Suprapubic skin (tissue), 3 donors: ENCODE data around the gene OTOP2.

ENCODE experiments used
- POLR2A ChIP-seq, 2 donors: fragments of 450-650 bp; IDR thresholded peaks; one replicate each; pipeline ENCODE4 v1.6.1; 2017; ENCODE audit warnings: antibody characterized with exemption in 2 of 2, mild to moderate bottlenecking in 2 of 2, moderate library complexity in 2 of 2
- TF ChIP-seq, protein P1 (sequence below), 2 donors: fragments of 200-600 bp in 1 of 2; fragments of 450-650 bp in 1 of 2; sonication (generic) in 1 of 2; IDR thresholded peaks; one replicate each; pipeline ENCODE4 v1.5.1; 2016 to 2019; ENCODE audit warnings: antibody characterized with exemption in 2 of 2, mild to moderate bottlenecking in 1 of 2, moderate library complexity in 1 of 2

DNA sequence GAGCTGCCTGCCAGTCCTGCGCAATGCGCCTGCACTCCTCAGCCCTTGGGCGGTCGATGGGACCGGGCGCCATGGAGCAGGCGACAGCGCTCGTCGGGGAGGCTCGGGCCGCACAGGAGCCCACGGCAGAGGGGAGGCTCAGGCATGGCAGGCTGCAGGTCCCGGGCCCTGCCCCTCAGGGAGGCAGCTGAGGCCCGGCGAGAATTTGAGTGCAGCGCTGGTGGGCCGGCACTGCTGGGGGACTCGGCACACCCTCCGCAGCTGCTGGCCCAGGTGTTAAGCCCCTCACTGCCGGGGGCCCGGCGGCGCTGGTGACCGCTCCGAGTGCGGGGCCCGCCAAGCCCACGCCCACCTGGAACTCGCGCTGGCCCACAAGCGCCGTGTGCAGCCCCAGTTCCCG is 17.1 kb upstream of the OTOP2 start:
- no peak for TF ChIP-seq POLR2A (IDR thresholded peaks at IDR 0.05)
- TF ChIP-seq, protein P1, sequence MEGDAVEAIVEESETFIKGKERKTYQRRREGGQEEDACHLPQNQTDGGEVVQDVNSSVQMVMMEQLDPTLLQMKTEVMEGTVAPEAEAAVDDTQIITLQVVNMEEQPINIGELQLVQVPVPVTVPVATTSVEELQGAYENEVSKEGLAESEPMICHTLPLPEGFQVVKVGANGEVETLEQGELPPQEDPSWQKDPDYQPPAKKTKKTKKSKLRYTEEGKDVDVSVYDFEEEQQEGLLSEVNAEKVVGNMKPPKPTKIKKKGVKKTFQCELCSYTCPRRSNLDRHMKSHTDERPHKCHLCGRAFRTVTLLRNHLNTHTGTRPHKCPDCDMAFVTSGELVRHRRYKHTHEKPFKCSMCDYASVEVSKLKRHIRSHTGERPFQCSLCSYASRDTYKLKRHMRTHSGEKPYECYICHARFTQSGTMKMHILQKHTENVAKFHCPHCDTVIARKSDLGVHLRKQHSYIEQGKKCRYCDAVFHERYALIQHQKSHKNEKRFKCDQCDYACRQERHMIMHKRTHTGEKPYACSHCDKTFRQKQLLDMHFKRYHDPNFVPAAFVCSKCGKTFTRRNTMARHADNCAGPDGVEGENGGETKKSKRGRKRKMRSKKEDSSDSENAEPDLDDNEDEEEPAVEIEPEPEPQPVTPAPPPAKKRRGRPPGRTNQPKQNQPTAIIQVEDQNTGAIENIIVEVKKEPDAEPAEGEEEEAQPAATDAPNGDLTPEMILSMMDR (IDR thresholded peaks at IDR 0.05) = no peak
